HEK293 (cell line): ENCODE results near the gene BATF2.
A peak's percentile ranks its signal among the peaks of the same experiment; 100 is the strongest.

Experiments used
- CTCF ChIA-PET: fragments of 350-600 bp; formaldehyde crosslinking; extraction: SDS; loops from one replicate; lab custom pipeline; 2021; ENCODE audit warnings: antibody characterized with exemption; lab: Yijun Ruan, JAX
- POLR2A ChIA-PET: fragments of 300-600 bp; formaldehyde crosslinking; extraction: SDS; loops from one replicate; lab custom pipeline; 2020; ENCODE audit warnings: antibody characterized with exemption, inconsistent platforms; lab: Yijun Ruan, JAX
- H3K27ac ChIP-seq: fragments of 200-500 bp; sonication (Bioruptor generic); 2 replicates; pipeline ENCODE4 v1.5.1; 2014; ENCODE audit warnings: low read depth, low read length, control low read depth, inconsistent platforms; ENCODE audit errors: extremely low read depth
- H3K36me3 ChIP-seq, 2 experiments: fragments of 200-500 bp in 1 of 2; sonication (Bioruptor generic) in 1 of 2; 1 replicate in 1 of 2; 2 replicates in 1 of 2; pipeline ENCODE4 v1.5.1; 2014 to 2017; ENCODE audit warnings: inconsistent platforms in 2 of 2, low read length in 2 of 2; ENCODE audit not compliant: control insufficient read depth in 2 of 2, insufficient read depth in 1 of 2
- H3K4me1 ChIP-seq: fragments of 200-500 bp; sonication (Bioruptor generic); 2 replicates; pipeline ENCODE4 v1.5.1; 2014; ENCODE audit warnings: mild to moderate bottlenecking, low read length, inconsistent platforms; ENCODE audit not compliant: control insufficient read depth, insufficient read depth
- H3K4me3 ChIP-seq: 2 replicates; pipeline ENCODE4 v1.5.1; 2011; ENCODE audit warnings: low read depth, mild to moderate bottlenecking, control low read depth, low read length, moderate library complexity
- H3K9me3 ChIP-seq: fragments of 200-500 bp; sonication (Bioruptor generic); 2 replicates; pipeline ENCODE4 v1.5.1; 2014; ENCODE audit warnings: low read depth, low read length, inconsistent platforms; ENCODE audit not compliant: control insufficient read depth, insufficient read depth
- CTCF ChIP-seq: fragments of 450-650 bp; formaldehyde crosslinking; IDR thresholded peaks from 2 replicates; pipeline ENCODE4 v1.5.1; 2016; ENCODE audit warnings: missing biosample characterization, missing genetic modification characterization
- FEZF1 ChIP-seq: fragments of 450-650 bp; formaldehyde crosslinking; IDR thresholded peaks from 2 replicates; pipeline ENCODE4 v1.5.1; 2016; ENCODE audit warnings: missing biosample characterization, missing genetic modification characterization
- HIC1 ChIP-seq: fragments of 450-650 bp; formaldehyde crosslinking; IDR thresholded peaks from 2 replicates; pipeline ENCODE4 v1.5.1; 2016; ENCODE audit warnings: missing biosample characterization, missing genetic modification characterization
- PRDM1 ChIP-seq: fragments of 450-650 bp; formaldehyde crosslinking; IDR thresholded peaks from 2 replicates; pipeline ENCODE4; 2016; ENCODE audit warnings: missing biosample characterization, missing genetic modification characterization
- PRDM10 ChIP-seq: fragments of 450-650 bp; formaldehyde crosslinking; IDR thresholded peaks from 2 replicates; pipeline ENCODE4 v1.5.1; 2016; ENCODE audit warnings: missing biosample characterization, missing genetic modification characterization
- ZNF133 ChIP-seq: fragments of 450-650 bp; formaldehyde crosslinking; IDR thresholded peaks from 2 replicates; pipeline ENCODE4 v1.5.1; 2016; ENCODE audit warnings: missing biosample characterization, missing genetic modification characterization
- ZNF202 ChIP-seq: fragments of 450-650 bp; formaldehyde crosslinking; IDR thresholded peaks from 2 replicates; pipeline ENCODE4 v1.5.1; 2016; ENCODE audit warnings: missing biosample characterization, missing genetic modification characterization, borderline replicate concordance
- ZNF223 ChIP-seq: fragments of 450-650 bp; formaldehyde crosslinking; IDR thresholded peaks from 2 replicates; pipeline ENCODE4 v1.5.1; 2016; ENCODE audit warnings: missing biosample characterization, missing genetic modification characterization
- ZNF292 ChIP-seq: fragments of 450-650 bp; formaldehyde crosslinking; IDR thresholded peaks from 2 replicates; pipeline ENCODE4 v1.5.1; 2016; ENCODE audit warnings: low read depth, missing biosample characterization, missing genetic modification characterization, borderline replicate concordance
- ZNF37A ChIP-seq: fragments of 450-650 bp; IDR thresholded peaks from 2 replicates; pipeline ENCODE4 v1.5.1; 2018; ENCODE audit warnings: missing biosample characterization, missing genetic modification characterization
- ZNF398 ChIP-seq: fragments of 450-650 bp; formaldehyde crosslinking; IDR thresholded peaks from 2 replicates; pipeline ENCODE4 v1.5.1; 2017; ENCODE audit warnings: missing biosample characterization, missing genetic modification characterization
- ZNF404 ChIP-seq: fragments of 450-650 bp; formaldehyde crosslinking; IDR thresholded peaks from 2 replicates; pipeline ENCODE4 v1.5.1; 2017; ENCODE audit warnings: missing biosample characterization, missing genetic modification characterization
- ZNF521 ChIP-seq: fragments of 450-650 bp; formaldehyde crosslinking; IDR thresholded peaks from 2 replicates; pipeline ENCODE4 v1.5.1; 2017; ENCODE audit warnings: missing biosample characterization, mild to moderate bottlenecking, missing genetic modification characterization
- ZNF660 ChIP-seq: fragments of 450-650 bp; IDR thresholded peaks from 2 replicates; pipeline ENCODE4 v1.5.1; 2018; ENCODE audit warnings: missing biosample characterization, mild to moderate bottlenecking, missing genetic modification characterization
- ZNF670 ChIP-seq: fragments of 450-650 bp; formaldehyde crosslinking; IDR thresholded peaks from 2 replicates; pipeline ENCODE4 v1.5.1; 2016; ENCODE audit warnings: missing biosample characterization, missing genetic modification characterization, low read depth
- ZNF677 ChIP-seq: fragments of 450-650 bp; IDR thresholded peaks from 2 replicates; pipeline ENCODE4 v1.5.0; 2018; ENCODE audit warnings: missing biosample characterization, mild to moderate bottlenecking, missing genetic modification characterization, moderate library complexity
- ZNF776 ChIP-seq: fragments of 450-650 bp; formaldehyde crosslinking; IDR thresholded peaks from 2 replicates; pipeline ENCODE4 v1.5.0; 2017; ENCODE audit warnings: missing biosample characterization, missing genetic modification characterization, borderline replicate concordance
- ZSCAN18 ChIP-seq: fragments of 450-650 bp; formaldehyde crosslinking; IDR thresholded peaks from 2 replicates; pipeline ENCODE4 v1.5.1; 2016; ENCODE audit warnings: missing biosample characterization, missing genetic modification characterization

The BATF2 gene

GRCh38 chr11:64969209-64969608 lies 27.6 kb downstream of the BATF2 start (continued):
- TF ChIP-seq PRDM10 (tag by site-specific recombination) (no peak), ZNF521 (tag by site-specific recombination) (no peak), ZNF677 (no peak), ZNF202 (tag by site-specific recombination) (no peak), ZNF398 (tag by site-specific recombination) (no peak)

- no peak overlapping the region for H3K4me3 ChIP-seq
- ChIA-PET POLR2A (no interaction called here), CTCF (interaction anchor here (0.6 kb wide), 1 partner anchor 22 kb away, joined by 4 read pairs; no protein-coding TSS in a partner anchor)
- H3K9me3 ChIP-seq: no peaks in the 10 kb centered on the region
- H3K4me1 ChIP-seq: no peaks in the 10 kb centered on the region
- 0 out of 2 replicates have a peak, but pooled peaks have one; percentile 23 for TF ChIP-seq PRDM1 (tag by site-specific recombination)
- no peak for TF ChIP-seq ZSCAN18 (tag by site-specific recombination)
- H3K27ac ChIP-seq: no peak overlapping the region
- H3K36me3 ChIP-seq: no peaks in the 10 kb centered on the region
Observed at GRCh38 chr11:64967375-64967774, 29.4 kb downstream of the BATF2 start.

GRCh38 chr11:64963072-64963631 lies 33.6 kb downstream of the BATF2 start:
- Histone ChIP-seq H3K27ac (no peak overlapping the region), H3K9me3 (no peaks in the 10 kb centered on the region), H3K36me3 (no peaks in the 10 kb centered on the region), H3K4me1 (no peaks in the 10 kb centered on the region), H3K4me3 (no peak overlapping the region)
- ChIA-PET POLR2A (interaction anchor here (1.2 kb wide), 1 partner anchor 39 kb away, joined by 3 read pairs; no protein-coding TSS in a partner anchor), CTCF (interaction anchor here (0.6 to 1.2 kb wide), 5 partner anchors 9 to 246 kb away, joined by 3 to 5 read pairs (median 3); partner anchors contain the start of gene RASGRP2)
- TF ChIP-seq CTCF (tag by site-specific recombination): no peak
- no peak for TF ChIP-seq FEZF1
- TF ChIP-seq ZNF223 (tag by site-specific recombination): no peak
- TF ChIP-seq HIC1 (tag by site-specific recombination): no peak
- no peak for TF ChIP-seq ZNF37A (tag by site-specific recombination)
- TF ChIP-seq ZNF776 (tag by site-specific recombination): no peak
- no peak for TF ChIP-seq ZNF660 (tag by site-specific recombination)
- TF ChIP-seq ZNF670: no peak
- TF ChIP-seq ZNF404 (tag by site-specific recombination): no peak
- TF ChIP-seq ZNF292: no peak
- TF ChIP-seq PRDM1 (tag by site-specific recombination): no peak
- no peak for TF ChIP-seq ZNF133
- TF ChIP-seq, all 188 proteins: peak for 0
